COR-L47 (cell line): ENCODE data around the gene WWC1.

ENCODE experiments used
- DNase-seq: peaks from one replicate; lab custom pipeline; 2025; lab: John Stamatoyannopoulos, UW

The WWC1 gene

GRCh38 chr5:168494057-168494555, 202.7 kb downstream of the WWC1 start:
- DNase-seq, result no peak

- no peak for DNase-seq
Observed at GRCh38 chr5:168502563-168503237, 211.3 kb downstream of the WWC1 start.

- DNase-seq, result no peak
Observed at GRCh38 chr5:168513861-168514428, 222.5 kb downstream of the WWC1 start.
